ENCODE data around the gene ZNF780A. TPM values are rescaled to one million over a fixed set of nuclear protein-coding genes. Genes with fewer than 3 reads are reported as not detected.

Gene ZNF780A
- polyA plus RNA-seq, 3 donors, result 9.8 to 14.1 (median 12.6) TPM

- H3K27me3 Mint-ChIP-seq (ENCODE audit: low read depth in 3 of 3), result peaks cover 0 to 1% (median 0%) of the 10 kb centered on the region in 3 donors
- H3K9me3 ChIP-seq (replicated peaks in 1 of 2; ENCODE audit: control insufficient read depth in 1 of 2, insufficient read depth in 1 of 2, low read length in 2 of 2), result peaks cover 17 to 50% of the 10 kb centered on the region in 2 donors
- no peak for DNase-seq
Observed at GRCh38 chr19:40070058-40070457, 20.7 kb downstream of the ZNF780A start.

DNA sequence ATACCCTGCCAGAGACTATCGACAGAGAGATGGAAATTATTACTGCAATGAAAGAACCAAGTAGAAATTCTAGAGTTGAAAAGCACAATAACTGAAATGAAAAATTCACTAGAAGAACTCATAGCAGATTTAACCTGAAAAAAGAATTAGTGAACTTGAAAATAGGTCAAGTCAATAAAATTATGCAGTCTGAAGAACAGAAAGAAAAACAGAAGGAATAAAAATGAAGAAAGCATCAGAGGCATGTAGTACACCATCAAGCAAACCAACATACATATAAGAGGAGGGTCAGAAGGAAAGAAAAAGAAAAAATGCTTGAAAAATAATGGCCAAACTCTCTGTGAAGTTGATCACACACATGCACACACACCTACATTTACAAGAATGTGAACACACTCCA lies 31.1 kb downstream of the ZNF780A start:
- Mint-ChIP-seq H3K36me3 (no peaks in the 10 kb centered on the region), H3K9me3 (peaks cover 18 to 37% (median 34%) of the 10 kb centered on the region in 7 donors), H3K27me3 (ENCODE audit: low read depth in 3 of 3) (peaks cover 5 to 20% (median 8%) of the 10 kb centered on the region in 3 donors), H3K4me1 (peaks cover 18% of the 10 kb centered on the region), H3K27ac (no peak overlapping the region), H3K4me3 (no peak overlapping the region)
- H3K27ac ChIP-seq (ENCODE audit: low read depth in 1 of 2, low read length in 2 of 2), result no peak overlapping the region
- H2AFZ ChIP-seq (ENCODE audit: insufficient read depth, low read depth, low read length, poor library complexity, severe bottlenecking), result no peak overlapping the region
- intact Hi-C loops (cut with micrococcal nuclease), result no loop called here
- H3K9me3 ChIP-seq (replicated peaks in 1 of 2; ENCODE audit: control insufficient read depth in 1 of 2, insufficient read depth in 1 of 2, low read length in 2 of 2), result peaks cover 9 to 15% of the 10 kb centered on the region in 2 donors
- peaks cover 9 to 13% of the 10 kb centered on the region in 2 donors for H3K4me1 ChIP-seq (ENCODE audit: control insufficient read depth in 1 of 2, insufficient read depth in 2 of 2, low read length in 2 of 2)
- peaks cover 6% of the 10 kb centered on the region for H3K79me2 ChIP-seq (ENCODE audit: insufficient read depth, low read length)
- H3K9ac ChIP-seq (ENCODE audit: insufficient read depth, low read length, poor library complexity, severe bottlenecking), result no peak overlapping the region
- TF ChIP-seq CTCF (IDR thresholded peaks at IDR 0.05), result no peak
- no peaks in the 10 kb centered on the region for H3K36me3 ChIP-seq (replicated peaks in 1 of 2; ENCODE audit: control insufficient read depth in 1 of 2, insufficient read depth in 2 of 2, low read length in 2 of 2)
- H3K4me2 ChIP-seq (replicated peaks; ENCODE audit: extremely low read depth, low read length, poor library complexity, severe bottlenecking), result no peak overlapping the region
- no CpG with 5 or more reads among the region's 1 CpG for WGBS (ENCODE audit: insufficient coverage)
- no peak overlapping the region for H3K4me3 ChIP-seq (replicated peaks in 1 of 3; ENCODE audit: low read depth in 2 of 3, low read length in 3 of 3)
- no peaks in the 10 kb centered on the region for H4K20me1 ChIP-seq (ENCODE audit: insufficient read depth, low read length)
- peaks cover 0 to 15% of the 10 kb centered on the region in 2 donors for H3K27me3 ChIP-seq (ENCODE audit: control insufficient read depth in 2 of 2, insufficient read depth in 2 of 2, low read length in 2 of 2)
- DNase-seq, result no peak

More at GRCh38 chr19:40070058-40070457, 20.7 kb downstream of the ZNF780A start:
- no peaks in the 10 kb centered on the region for H3K4me1 ChIP-seq (ENCODE audit: control insufficient read depth in 1 of 2, insufficient read depth in 2 of 2, low read length in 2 of 2)
- peaks cover 12 to 25% of the 10 kb centered on the region in 2 donors for H3K36me3 ChIP-seq (replicated peaks in 1 of 2; ENCODE audit: control insufficient read depth in 1 of 2, insufficient read depth in 2 of 2, low read length in 2 of 2)
- no peak overlapping the region for H3K27ac ChIP-seq (ENCODE audit: low read depth in 1 of 2, low read length in 2 of 2)
- no peak overlapping the region for H3K4me2 ChIP-seq (replicated peaks; ENCODE audit: extremely low read depth, low read length, poor library complexity, severe bottlenecking)
- H3K79me2 ChIP-seq (ENCODE audit: insufficient read depth, low read length), result no peaks in the 10 kb centered on the region
- H2AFZ ChIP-seq (ENCODE audit: insufficient read depth, low read depth, low read length, poor library complexity, severe bottlenecking), result no peak overlapping the region
- H3K36me3 Mint-ChIP-seq, result peaks cover 29 to 38% of the 10 kb centered on the region in 2 donors
- no peak overlapping the region for H3K4me3 ChIP-seq (replicated peaks in 1 of 3; ENCODE audit: low read depth in 2 of 3, low read length in 3 of 3)
- TF ChIP-seq CTCF (IDR thresholded peaks at IDR 0.05), result no peak
- H3K4me3 Mint-ChIP-seq, result no peak overlapping the region
- H3K9ac ChIP-seq (ENCODE audit: insufficient read depth, low read length, poor library complexity, severe bottlenecking), result no peak overlapping the region
- no peak overlapping the region for H3K27ac Mint-ChIP-seq
- intact Hi-C loops (cut with micrococcal nuclease), result no loop called here
- no peaks in the 10 kb centered on the region for H3K4me1 Mint-ChIP-seq
- no peaks in the 10 kb centered on the region for H4K20me1 ChIP-seq (ENCODE audit: insufficient read depth, low read length)
- peaks cover 14 to 48% (median 27%) of the 10 kb centered on the region in 7 donors for H3K9me3 Mint-ChIP-seq
- no CpG with 5 or more reads among the region's 1 CpG for WGBS (ENCODE audit: insufficient coverage)
- H3K27me3 ChIP-seq (ENCODE audit: control insufficient read depth in 2 of 2, insufficient read depth in 2 of 2, low read length in 2 of 2), result no peaks in the 10 kb centered on the region

Data from CD14-positive monocyte (primary cell).